Transverse colon (tissue), 4 donors: ENCODE data around the gene MAP3K3.

Experiments used
- EP300 ChIP-seq: sonication (generic); formaldehyde crosslinking; IDR thresholded peaks from one replicate; pipeline ENCODE4 v1.6.1; 2017; ENCODE audit warnings: antibody characterized with exemption, low read depth
- POLR2AphosphoS5 ChIP-seq, 3 donors: sonication (generic); formaldehyde crosslinking; IDR thresholded peaks; one replicate each; pipeline ENCODE4 v1.6.1; 2016; ENCODE audit warnings: antibody characterized with exemption in 3 of 3
- TF ChIP-seq, protein P1 (sequence below), 5 experiments: fragments of 200-600 bp in 3 of 5; fragments of 450-650 bp in 2 of 5; sonication (generic) in 3 of 5; IDR thresholded peaks; 1 replicate in 2 of 5; 2 replicates in 3 of 5; pipeline ENCODE4 v1.5.1; 2016 to 2017; ENCODE audit warnings: antibody characterized with exemption in 5 of 5, inconsistent platforms in 3 of 5, mild to moderate bottlenecking in 2 of 5, moderate library complexity in 1 of 5

DNA sequence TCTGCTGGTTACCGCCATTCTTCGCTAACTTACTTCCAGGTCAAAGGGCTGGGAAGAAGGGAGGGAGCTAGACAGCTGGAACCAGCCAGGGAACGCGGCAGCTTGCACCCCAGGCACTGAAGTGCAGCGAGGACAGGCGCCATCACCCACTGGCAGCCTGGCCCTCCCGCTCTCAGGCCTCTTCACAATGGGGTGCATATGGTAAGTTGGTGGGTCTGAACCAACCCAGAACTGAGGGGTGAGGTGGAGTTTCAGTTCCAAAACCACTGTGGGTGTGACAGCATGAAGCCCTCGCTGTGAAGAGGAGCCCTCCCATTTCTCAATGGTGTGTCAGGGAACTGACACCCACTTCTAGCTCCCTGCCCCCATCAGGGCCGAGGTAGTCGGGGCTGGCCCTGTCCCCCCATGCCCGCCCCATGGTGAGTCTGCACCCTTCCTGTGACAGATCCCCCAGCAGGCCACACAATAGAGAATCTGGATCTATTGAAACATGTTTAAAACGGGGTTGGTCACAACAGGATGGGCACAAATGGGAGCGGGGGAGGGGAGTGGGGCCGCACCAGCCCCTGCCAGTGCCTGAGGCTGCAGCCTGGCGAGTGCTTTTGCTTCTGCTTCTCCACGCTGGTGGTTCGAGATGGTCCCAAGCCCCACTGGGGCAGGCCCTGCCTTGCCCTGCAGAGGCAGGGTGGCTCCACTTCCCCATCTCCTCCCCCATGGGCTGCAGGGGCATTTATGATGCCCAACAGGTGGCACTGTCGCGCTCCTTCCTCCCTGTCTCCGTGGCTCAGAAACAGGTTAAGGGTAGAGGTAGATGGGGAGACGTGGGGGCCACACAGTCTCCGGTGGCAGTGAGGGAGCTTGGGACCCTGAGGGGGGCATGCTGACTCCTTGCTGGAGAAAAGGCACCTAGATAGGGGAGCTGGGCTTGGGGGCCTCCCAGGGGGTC, 75.4 kb downstream of the MAP3K3 start:
- peak in 2 of 3 donors; percentile 6 to 39 for TF ChIP-seq POLR2AphosphoS5 (IDR thresholded peaks at IDR 0.05)
- TF ChIP-seq, protein P1, sequence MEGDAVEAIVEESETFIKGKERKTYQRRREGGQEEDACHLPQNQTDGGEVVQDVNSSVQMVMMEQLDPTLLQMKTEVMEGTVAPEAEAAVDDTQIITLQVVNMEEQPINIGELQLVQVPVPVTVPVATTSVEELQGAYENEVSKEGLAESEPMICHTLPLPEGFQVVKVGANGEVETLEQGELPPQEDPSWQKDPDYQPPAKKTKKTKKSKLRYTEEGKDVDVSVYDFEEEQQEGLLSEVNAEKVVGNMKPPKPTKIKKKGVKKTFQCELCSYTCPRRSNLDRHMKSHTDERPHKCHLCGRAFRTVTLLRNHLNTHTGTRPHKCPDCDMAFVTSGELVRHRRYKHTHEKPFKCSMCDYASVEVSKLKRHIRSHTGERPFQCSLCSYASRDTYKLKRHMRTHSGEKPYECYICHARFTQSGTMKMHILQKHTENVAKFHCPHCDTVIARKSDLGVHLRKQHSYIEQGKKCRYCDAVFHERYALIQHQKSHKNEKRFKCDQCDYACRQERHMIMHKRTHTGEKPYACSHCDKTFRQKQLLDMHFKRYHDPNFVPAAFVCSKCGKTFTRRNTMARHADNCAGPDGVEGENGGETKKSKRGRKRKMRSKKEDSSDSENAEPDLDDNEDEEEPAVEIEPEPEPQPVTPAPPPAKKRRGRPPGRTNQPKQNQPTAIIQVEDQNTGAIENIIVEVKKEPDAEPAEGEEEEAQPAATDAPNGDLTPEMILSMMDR (IDR thresholded peaks at IDR 0.05): peak; percentile 47 to 70 (median 61)
- TF ChIP-seq EP300: no peak
